ENCODE results near the gene EXOC3L4. TPM values are rescaled to one million over a fixed set of nuclear protein-coding genes. Genes with fewer than 3 reads are reported as not detected.
"Not testable (repeated sequence)": the region's sequence is repeated elsewhere in the genome, so short reads cannot be mapped to it uniquely, and the experiment has no call there.

EXOC3L4 gene
- total RNA-seq, 1 donor from 2014 or later, result not detected

DNA sequence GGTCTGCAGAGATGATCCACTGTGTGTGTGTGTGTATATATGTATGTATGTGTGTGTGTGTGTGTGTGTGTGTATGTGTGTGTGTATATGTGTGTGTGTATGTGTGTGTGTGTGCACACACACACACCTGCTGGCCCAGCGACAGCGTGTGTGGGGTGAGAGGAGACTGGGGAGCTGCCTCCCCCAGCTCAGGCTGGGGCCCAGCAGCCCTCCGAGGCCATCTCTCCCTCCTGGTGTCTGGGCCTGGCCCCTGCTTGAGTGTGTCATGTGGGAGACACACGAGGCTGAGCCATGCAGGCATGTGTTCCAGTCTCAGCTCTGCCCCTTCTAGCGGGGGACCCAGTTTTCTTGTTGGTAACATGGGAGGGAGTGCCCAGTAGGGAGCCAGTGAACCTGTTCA is 18.8 kb downstream of the EXOC3L4 start:
- no peak overlapping the region for H3K4me3 ChIP-seq (ENCODE audit: insufficient read depth, low read depth, low read length)
- H3K79me2 ChIP-seq (ENCODE audit: insufficient read depth, low read length), result no peaks in the 10 kb centered on the region
- H4K20me1 ChIP-seq (ENCODE audit: insufficient read depth, low read length), result no peaks in the 10 kb centered on the region
- peaks cover 33% of the 10 kb centered on the region for H3K4me1 ChIP-seq (ENCODE audit: insufficient read depth, low read length)
- TF ChIP-seq, protein P1, sequence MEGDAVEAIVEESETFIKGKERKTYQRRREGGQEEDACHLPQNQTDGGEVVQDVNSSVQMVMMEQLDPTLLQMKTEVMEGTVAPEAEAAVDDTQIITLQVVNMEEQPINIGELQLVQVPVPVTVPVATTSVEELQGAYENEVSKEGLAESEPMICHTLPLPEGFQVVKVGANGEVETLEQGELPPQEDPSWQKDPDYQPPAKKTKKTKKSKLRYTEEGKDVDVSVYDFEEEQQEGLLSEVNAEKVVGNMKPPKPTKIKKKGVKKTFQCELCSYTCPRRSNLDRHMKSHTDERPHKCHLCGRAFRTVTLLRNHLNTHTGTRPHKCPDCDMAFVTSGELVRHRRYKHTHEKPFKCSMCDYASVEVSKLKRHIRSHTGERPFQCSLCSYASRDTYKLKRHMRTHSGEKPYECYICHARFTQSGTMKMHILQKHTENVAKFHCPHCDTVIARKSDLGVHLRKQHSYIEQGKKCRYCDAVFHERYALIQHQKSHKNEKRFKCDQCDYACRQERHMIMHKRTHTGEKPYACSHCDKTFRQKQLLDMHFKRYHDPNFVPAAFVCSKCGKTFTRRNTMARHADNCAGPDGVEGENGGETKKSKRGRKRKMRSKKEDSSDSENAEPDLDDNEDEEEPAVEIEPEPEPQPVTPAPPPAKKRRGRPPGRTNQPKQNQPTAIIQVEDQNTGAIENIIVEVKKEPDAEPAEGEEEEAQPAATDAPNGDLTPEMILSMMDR (IDR thresholded peaks at IDR 0.05; ENCODE audit: insufficient read depth, low read depth, low read length), result no peak
- TF ChIP-seq EZH2 (IDR thresholded peaks at IDR 0.05; ENCODE audit: insufficient read depth, low read length), result no peak
- H2AFZ ChIP-seq (ENCODE audit: low read depth, low read length), result no peak overlapping the region
- no peaks in the 10 kb centered on the region for H3K36me3 ChIP-seq (ENCODE audit: insufficient read depth, low read length)
- no peak overlapping the region for H3K9ac ChIP-seq (ENCODE audit: low read length)
- H3K9me3 ChIP-seq (ENCODE audit: insufficient read depth, low read depth, low read length), result no peaks in the 10 kb centered on the region
- Mint-ChIP-seq H3K4me3 (ENCODE audit: unreplicated experiment) (no peak overlapping the region), H3K27me3 (ENCODE audit: low read depth, unreplicated experiment) (peaks cover 4% of the 10 kb centered on the region), H3K9me3 (ENCODE audit: unreplicated experiment) (peaks cover 2% of the 10 kb centered on the region), H3K36me3 (ENCODE audit: low read depth, unreplicated experiment) (no peaks in the 10 kb centered on the region), H3K27ac (ENCODE audit: unreplicated experiment) (no peak overlapping the region), H3K4me1 (ENCODE audit: low read depth, unreplicated experiment) (peaks cover 19% of the 10 kb centered on the region)
- no peak overlapping the region for H3K4me2 ChIP-seq (ENCODE audit: low read length)
- no peak for FAIRE-seq
- DNase-seq (ENCODE audit: low read depth), result no peak
- H3K27me3 ChIP-seq (ENCODE audit: insufficient read depth, low read length), result no peaks in the 10 kb centered on the region
- no peak overlapping the region for H3K27ac ChIP-seq (ENCODE audit: low read depth, low read length)

DNA sequence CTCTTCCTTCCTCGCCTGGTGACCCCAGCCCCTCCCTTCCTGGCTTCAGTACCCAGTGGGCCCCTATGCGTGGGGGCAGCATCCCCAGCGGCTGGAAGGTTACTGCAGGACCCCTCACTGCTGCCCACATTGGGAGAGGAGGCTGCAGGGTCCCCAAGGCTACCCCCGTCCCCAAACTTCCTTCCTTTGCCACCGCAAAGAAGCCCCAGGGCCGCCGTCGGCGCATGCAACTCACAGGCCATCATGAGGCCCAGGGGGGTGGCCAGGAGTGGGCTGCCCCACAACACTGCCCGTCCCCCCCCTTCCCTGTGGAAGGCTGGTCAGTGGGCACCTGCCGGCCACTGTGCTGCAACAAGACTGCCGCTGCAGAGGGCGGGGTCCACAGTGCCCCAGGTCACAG is 19.2 kb downstream of the EXOC3L4 start:
- no peaks in the 10 kb centered on the region for H3K27me3 ChIP-seq (ENCODE audit: insufficient read depth, low read length)
- no peak for FAIRE-seq
- DNase-seq (ENCODE audit: low read depth), result no peak

DNA sequence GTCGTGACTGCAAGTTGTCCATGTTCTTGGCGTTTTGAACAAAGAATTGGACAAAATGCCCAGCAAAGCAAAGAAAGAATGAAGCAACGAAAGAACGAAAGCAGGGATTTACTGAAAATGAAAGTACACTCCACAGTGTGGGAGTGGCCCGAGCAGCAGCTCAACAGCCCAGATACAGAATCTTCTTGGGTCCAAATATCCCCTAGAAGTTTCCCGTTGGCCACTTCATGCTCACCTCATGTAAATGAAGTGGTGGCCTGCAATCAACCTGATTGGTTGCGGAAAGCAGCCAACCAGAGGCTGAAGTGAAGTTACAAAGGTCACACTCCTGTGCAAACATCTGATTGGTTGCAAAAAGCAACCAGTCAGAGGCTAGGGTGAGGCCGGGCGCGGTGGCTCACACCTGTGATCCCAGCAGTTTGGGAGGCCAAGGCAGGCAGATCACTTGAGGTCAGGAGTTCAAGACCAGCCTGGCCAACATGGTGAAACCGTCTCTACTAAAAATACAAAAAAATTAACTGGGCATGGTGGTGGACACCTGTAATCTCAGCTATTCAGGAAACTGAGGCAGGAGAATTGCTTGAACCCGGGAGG is 20.7 kb downstream of the EXOC3L4 start:
- not testable (repeated sequence) for H3K9ac ChIP-seq (ENCODE audit: low read length); H3K27me3 ChIP-seq (ENCODE audit: insufficient read depth, low read length); H4K20me1 ChIP-seq (ENCODE audit: insufficient read depth, low read length); H3K27ac ChIP-seq (ENCODE audit: low read depth, low read length); FAIRE-seq; H3K4me3 Mint-ChIP-seq (ENCODE audit: unreplicated experiment); H3K9me3 ChIP-seq (ENCODE audit: insufficient read depth, low read depth, low read length); H3K36me3 Mint-ChIP-seq (ENCODE audit: low read depth, unreplicated experiment); H2AFZ ChIP-seq (ENCODE audit: low read depth, low read length); H3K9me3 Mint-ChIP-seq (ENCODE audit: unreplicated experiment); H3K36me3 ChIP-seq (ENCODE audit: insufficient read depth, low read length); H3K4me3 ChIP-seq (ENCODE audit: insufficient read depth, low read depth, low read length); H3K27me3 Mint-ChIP-seq (ENCODE audit: low read depth, unreplicated experiment); H3K79me2 ChIP-seq (ENCODE audit: insufficient read depth, low read length); DNase-seq (ENCODE audit: low read depth)
- H3K4me1 Mint-ChIP-seq (ENCODE audit: low read depth, unreplicated experiment), result peaks cover 19% of the 10 kb centered on the region
- Histone ChIP-seq H3K4me2 (ENCODE audit: low read length) (peak overlapping the region; percentile 15), H3K4me1 (ENCODE audit: insufficient read depth, low read length) (peaks cover 20% of the 10 kb centered on the region)
- H3K27ac Mint-ChIP-seq (ENCODE audit: unreplicated experiment), result peak overlapping the region; percentile 63

More for the DNA sequence above, 19.2 kb downstream of the EXOC3L4 start:
- Mint-ChIP-seq H3K4me3 (ENCODE audit: unreplicated experiment) (no peak overlapping the region), H3K4me1 (ENCODE audit: low read depth, unreplicated experiment) (peaks cover 19% of the 10 kb centered on the region), H3K27ac (ENCODE audit: unreplicated experiment) (no peak overlapping the region), H3K9me3 (ENCODE audit: unreplicated experiment) (peaks cover 2% of the 10 kb centered on the region), H3K27me3 (ENCODE audit: low read depth, unreplicated experiment) (peaks cover 4% of the 10 kb centered on the region), H3K36me3 (ENCODE audit: low read depth, unreplicated experiment) (no peaks in the 10 kb centered on the region)
- Histone ChIP-seq H3K4me1 (ENCODE audit: insufficient read depth, low read length) (peaks cover 28% of the 10 kb centered on the region), H3K4me2 (ENCODE audit: low read length) (no peak overlapping the region), H3K36me3 (ENCODE audit: insufficient read depth, low read length) (no peaks in the 10 kb centered on the region), H2AFZ (ENCODE audit: low read depth, low read length) (no peak overlapping the region), H3K9me3 (ENCODE audit: insufficient read depth, low read depth, low read length) (no peaks in the 10 kb centered on the region), H3K4me3 (ENCODE audit: insufficient read depth, low read depth, low read length) (no peak overlapping the region), H3K79me2 (ENCODE audit: insufficient read depth, low read length) (no peaks in the 10 kb centered on the region), H3K9ac (ENCODE audit: low read length) (no peak overlapping the region), H4K20me1 (ENCODE audit: insufficient read depth, low read length) (no peaks in the 10 kb centered on the region), H3K27ac (ENCODE audit: low read depth, low read length) (no peak overlapping the region)
- TF ChIP-seq, protein P1 (IDR thresholded peaks at IDR 0.05; ENCODE audit: insufficient read depth, low read depth, low read length), result no peak
- TF ChIP-seq EZH2 (IDR thresholded peaks at IDR 0.05; ENCODE audit: insufficient read depth, low read length), result no peak

Measured in astrocyte (in vitro differentiated cells and primary cell).